Thyroid gland (tissue), 4 donors: ENCODE results near the gene CDKN3.

Experiments used
- POLR2A ChIP-seq, 2 donors: fragments of 450-650 bp; IDR thresholded peaks; one replicate each; pipeline ENCODE4 v1.6.1; 2017; ENCODE audit warnings: antibody characterized with exemption in 2 of 2, mild to moderate bottlenecking in 2 of 2, moderate library complexity in 1 of 2
- TF ChIP-seq, protein P1 (sequence below), 6 experiments: fragments of 200-600 bp in 3 of 6; fragments of 450-650 bp in 3 of 6; sonication (generic) in 3 of 6; IDR thresholded peaks; one replicate each; pipeline ENCODE4 v1.5.1; 2016 to 2019; ENCODE audit warnings: antibody characterized with exemption in 6 of 6, mild to moderate bottlenecking in 2 of 6, inconsistent platforms in 1 of 6, moderate library complexity in 1 of 6

DNA sequence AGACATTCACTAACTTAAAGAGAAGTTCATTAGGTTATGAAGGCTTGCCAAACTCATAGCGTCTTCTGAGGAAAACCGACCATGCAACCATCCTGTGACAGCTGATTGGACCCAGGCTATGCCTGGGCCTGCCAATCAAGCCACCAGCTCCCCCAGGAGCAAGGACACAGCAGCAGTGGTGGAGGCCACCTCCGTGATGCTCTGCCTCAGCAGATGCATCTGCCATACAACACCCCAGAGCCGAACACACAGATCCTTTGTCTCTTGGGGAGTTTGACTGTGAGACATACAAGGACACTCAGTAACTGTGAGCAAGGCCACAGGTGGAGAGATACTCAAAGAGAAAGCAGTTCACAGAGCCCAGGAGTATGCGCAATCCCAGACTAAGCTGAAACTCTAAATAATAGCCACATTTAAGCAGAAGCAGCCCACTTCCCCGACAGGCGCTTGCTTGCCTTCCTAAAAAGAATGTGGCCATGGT lies 54.4 kb downstream of the CDKN3 start:
- TF ChIP-seq, protein P1, sequence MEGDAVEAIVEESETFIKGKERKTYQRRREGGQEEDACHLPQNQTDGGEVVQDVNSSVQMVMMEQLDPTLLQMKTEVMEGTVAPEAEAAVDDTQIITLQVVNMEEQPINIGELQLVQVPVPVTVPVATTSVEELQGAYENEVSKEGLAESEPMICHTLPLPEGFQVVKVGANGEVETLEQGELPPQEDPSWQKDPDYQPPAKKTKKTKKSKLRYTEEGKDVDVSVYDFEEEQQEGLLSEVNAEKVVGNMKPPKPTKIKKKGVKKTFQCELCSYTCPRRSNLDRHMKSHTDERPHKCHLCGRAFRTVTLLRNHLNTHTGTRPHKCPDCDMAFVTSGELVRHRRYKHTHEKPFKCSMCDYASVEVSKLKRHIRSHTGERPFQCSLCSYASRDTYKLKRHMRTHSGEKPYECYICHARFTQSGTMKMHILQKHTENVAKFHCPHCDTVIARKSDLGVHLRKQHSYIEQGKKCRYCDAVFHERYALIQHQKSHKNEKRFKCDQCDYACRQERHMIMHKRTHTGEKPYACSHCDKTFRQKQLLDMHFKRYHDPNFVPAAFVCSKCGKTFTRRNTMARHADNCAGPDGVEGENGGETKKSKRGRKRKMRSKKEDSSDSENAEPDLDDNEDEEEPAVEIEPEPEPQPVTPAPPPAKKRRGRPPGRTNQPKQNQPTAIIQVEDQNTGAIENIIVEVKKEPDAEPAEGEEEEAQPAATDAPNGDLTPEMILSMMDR (IDR thresholded peaks at IDR 0.05), result no peak
- TF ChIP-seq POLR2A (IDR thresholded peaks at IDR 0.05), result no peak
